Measurements from ENCODE around the gene CD59.

Gene CD59

GRCh38 chr11:33700063-33700501 lies 36.1 kb downstream of the CD59 start:
- H4K20me1 ChIP-seq (ENCODE audit: insufficient read depth, low read length), result no peaks in the 10 kb centered on the region
- H3K9ac ChIP-seq (ENCODE audit: low read length), result no peak overlapping the region
- H3K9me2 ChIP-seq (replicated peaks; ENCODE audit: insufficient read depth, low read length), result no peaks in the 10 kb centered on the region
- TF ChIP-seq EZH2 (optimal IDR thresholded peaks at IDR 0.05; ENCODE audit: low read depth, low read length), result no peak
- TF ChIP-seq EZH2phosphoT487 (IDR thresholded peaks at IDR 0.05; ENCODE audit: low read length), result no peak
- peak overlapping the region; percentile 15; the same call in 1 of the 2 replicates for H2AFZ ChIP-seq (ENCODE audit: low read length)
- peaks cover 23% of the 10 kb centered on the region for H3F3A ChIP-seq (ENCODE audit: insufficient read depth, low read length)
- no peak for DNase-seq
- H3K9me3 ChIP-seq (replicated peaks; ENCODE audit: insufficient read depth, low read length), result no peaks in the 10 kb centered on the region
- H3K36me3 ChIP-seq (replicated peaks; ENCODE audit: insufficient read depth, low read length), result no peaks in the 10 kb centered on the region
- peak overlapping the region; percentile 59 for H3K4me2 ChIP-seq (ENCODE audit: low read depth, low read length)
- H3K27me3 ChIP-seq (replicated peaks; ENCODE audit: insufficient read depth, low read length), result no peaks in the 10 kb centered on the region
- H3K79me2 ChIP-seq (ENCODE audit: low read length), result 0 out of 2 replicates have a peak, but pooled peaks cover 4% of the 10 kb centered on the region
- no peak overlapping the region for H3K27ac ChIP-seq (ENCODE audit: low read length)
- peaks cover 15% of the 10 kb centered on the region for H3K4me1 ChIP-seq (ENCODE audit: low read length)
- H3K4me3 ChIP-seq (ENCODE audit: low read length), result no peak overlapping the region; the same call in 1 of the 2 replicates

- TF ChIP-seq CTCF (IDR thresholded peaks at IDR 0.05; ENCODE audit: low read length) (no peak), EZH2phosphoT487 (IDR thresholded peaks at IDR 0.05; ENCODE audit: low read length) (no peak), EZH2 (optimal IDR thresholded peaks at IDR 0.05; ENCODE audit: low read depth, low read length) (no peak)
- Histone ChIP-seq H3K79me2 (ENCODE audit: low read length) (0 out of 2 replicates have a peak, but pooled peaks cover 3% of the 10 kb centered on the region), H3K9me2 (replicated peaks; ENCODE audit: insufficient read depth, low read length) (no peaks in the 10 kb centered on the region), H3K4me3 (ENCODE audit: low read length) (no peak overlapping the region), H3K27ac (ENCODE audit: low read length) (no peak overlapping the region), H3F3A (ENCODE audit: insufficient read depth, low read length) (peaks cover 23% of the 10 kb centered on the region), H3K36me3 (replicated peaks; ENCODE audit: insufficient read depth, low read length) (no peaks in the 10 kb centered on the region), H3K4me2 (ENCODE audit: low read depth, low read length) (peak overlapping the region; percentile 59; the same call in 1 of the 2 replicates), H3K9ac (ENCODE audit: low read length) (no peak overlapping the region), H3K9me3 (replicated peaks; ENCODE audit: insufficient read depth, low read length) (no peaks in the 10 kb centered on the region), H4K20me1 (ENCODE audit: insufficient read depth, low read length) (no peaks in the 10 kb centered on the region), H2AFZ (ENCODE audit: low read length) (no peak overlapping the region), H3K27me3 (replicated peaks; ENCODE audit: insufficient read depth, low read length) (no peaks in the 10 kb centered on the region), H3K4me1 (ENCODE audit: low read length) (peaks cover 17% of the 10 kb centered on the region)
- no peak for DNase-seq
Observed at GRCh38 chr11:33699515-33700062, 36.6 kb downstream of the CD59 start.

GRCh38 chr11:33698921-33699320 lies 37.3 kb downstream of the CD59 start:
- Histone ChIP-seq H3K27me3 (replicated peaks; ENCODE audit: insufficient read depth, low read length) (no peaks in the 10 kb centered on the region), H3K4me1 (ENCODE audit: low read length) (peaks cover 21% of the 10 kb centered on the region), H3K4me3 (ENCODE audit: low read length) (no peak overlapping the region), H3K4me2 (ENCODE audit: low read depth, low read length) (no peak overlapping the region), H3F3A (ENCODE audit: insufficient read depth, low read length) (peaks cover 23% of the 10 kb centered on the region), H4K20me1 (ENCODE audit: insufficient read depth, low read length) (no peaks in the 10 kb centered on the region), H3K9me2 (replicated peaks; ENCODE audit: insufficient read depth, low read length) (no peaks in the 10 kb centered on the region), H3K9me3 (replicated peaks; ENCODE audit: insufficient read depth, low read length) (no peaks in the 10 kb centered on the region), H2AFZ (ENCODE audit: low read length) (no peak overlapping the region), H3K79me2 (ENCODE audit: low read length) (0 out of 2 replicates have a peak, but pooled peaks cover 1% of the 10 kb centered on the region), H3K9ac (ENCODE audit: low read length) (no peak overlapping the region), H3K27ac (ENCODE audit: low read length) (no peak overlapping the region), H3K36me3 (replicated peaks; ENCODE audit: insufficient read depth, low read length) (no peaks in the 10 kb centered on the region)
- DNase-seq, result no peak
- no peak for TF ChIP-seq EZH2 (optimal IDR thresholded peaks at IDR 0.05; ENCODE audit: low read depth, low read length)
- no peak for TF ChIP-seq CTCF (IDR thresholded peaks at IDR 0.05; ENCODE audit: low read length)
- TF ChIP-seq EZH2phosphoT487 (IDR thresholded peaks at IDR 0.05; ENCODE audit: low read length), result no peak

GRCh38 chr11:33697997-33698396 lies 38.2 kb downstream of the CD59 start:
- peaks cover 21% of the 10 kb centered on the region for H3F3A ChIP-seq (ENCODE audit: insufficient read depth, low read length)
- peaks cover 21% of the 10 kb centered on the region for H3K4me1 ChIP-seq (ENCODE audit: low read length)

More at GRCh38 chr11:33697997-33698396, 38.2 kb downstream of the CD59 start:
- no peak for DNase-seq
- no peaks in the 10 kb centered on the region for H3K27me3 ChIP-seq (replicated peaks; ENCODE audit: insufficient read depth, low read length)
- no peak overlapping the region for H3K4me2 ChIP-seq (ENCODE audit: low read depth, low read length)
- no peaks in the 10 kb centered on the region for H3K79me2 ChIP-seq (ENCODE audit: low read length)
- no peaks in the 10 kb centered on the region for H3K9me2 ChIP-seq (replicated peaks; ENCODE audit: insufficient read depth, low read length)
- no peaks in the 10 kb centered on the region for H3K36me3 ChIP-seq (replicated peaks; ENCODE audit: insufficient read depth, low read length)
- H3K9ac ChIP-seq (ENCODE audit: low read length), result no peak overlapping the region
- no peak overlapping the region for H3K4me3 ChIP-seq (ENCODE audit: low read length)
- no peak overlapping the region for H2AFZ ChIP-seq (ENCODE audit: low read length)
- H4K20me1 ChIP-seq (ENCODE audit: insufficient read depth, low read length), result no peaks in the 10 kb centered on the region
- H3K9me3 ChIP-seq (replicated peaks; ENCODE audit: insufficient read depth, low read length), result no peaks in the 10 kb centered on the region
- no peak overlapping the region for H3K27ac ChIP-seq (ENCODE audit: low read length)
- TF ChIP-seq EZH2 (optimal IDR thresholded peaks at IDR 0.05; ENCODE audit: low read depth, low read length) (no peak), EZH2phosphoT487 (IDR thresholded peaks at IDR 0.05; ENCODE audit: low read length) (no peak), CTCF (IDR thresholded peaks at IDR 0.05; ENCODE audit: low read length) (no peak)
